Bronchial epithelial cell (primary cell): ENCODE measurements around the gene ATAD2B. TPM values are rescaled to one million over a fixed set of nuclear protein-coding genes. Genes with fewer than 3 reads are reported as not detected.

Source experiments
- DNase-seq: peaks from one replicate; pipeline ENCODE4 v3.0.0-alpha.2; 2010; ENCODE audit warnings: low read depth
- FAIRE-seq: peaks from 2 replicates; lab custom pipeline; 2011; peaks lifted over from hg19 to GRCh38; lab: Jason Lieb, UNC
- H3K27me3 ChIP-seq: 2 replicates; pipeline ENCODE4 v1.5.1; 2011; ENCODE audit warnings: low read length; ENCODE audit not compliant: control insufficient read depth, insufficient read depth
- H3K36me3 ChIP-seq: 2 replicates; pipeline ENCODE4 v1.5.1; 2011; ENCODE audit warnings: low read length; ENCODE audit not compliant: control insufficient read depth, insufficient read depth
- H3K4me3 ChIP-seq: 2 replicates; pipeline ENCODE4 v1.5.1; 2011; ENCODE audit warnings: mild to moderate bottlenecking, low read depth, low read length, control low read depth
- CTCF ChIP-seq: IDR thresholded peaks from 2 replicates; pipeline ENCODE4 v1.5.1; 2011; ENCODE audit warnings: mild to moderate bottlenecking, moderate library complexity, low read length, control low read depth, inconsistent platforms; ENCODE audit not compliant: insufficient read depth, severe bottlenecking
- total RNA-seq: library from RNA; depleted of rRNA; stranded (reverse); fragments of >200 nt; gene quantifications from 2 replicates; pipeline ENCODE4 v1.2.1, GENCODE V29; 2014

Gene ATAD2B
- total RNA-seq, 1 donor from 2014 or later: 8.7 TPM

- Histone ChIP-seq H3K27me3 (no peaks in the 10 kb centered on the region), H3K4me3 (no peak overlapping the region), H3K36me3 (peaks cover 3% of the 10 kb centered on the region)
- FAIRE-seq: no peak
- no peak for DNase-seq
- no peak for TF ChIP-seq CTCF
These were observed 67.7 kb downstream of the ATAD2B start for GRCh38 chr2:23859234-23859633.

GRCh38 chr2:23850564-23851256 lies 76.2 kb downstream of the ATAD2B start:
- DNase-seq: no peak
- Histone ChIP-seq H3K4me3 (no peak overlapping the region), H3K27me3 (no peaks in the 10 kb centered on the region), H3K36me3 (peaks cover 1% of the 10 kb centered on the region)
- no peak for TF ChIP-seq CTCF
- FAIRE-seq: no peak

GRCh38 chr2:23844905-23845304 lies 82.0 kb downstream of the ATAD2B start:
- Histone ChIP-seq H3K27me3 (no peaks in the 10 kb centered on the region), H3K4me3 (no peak overlapping the region), H3K36me3 (peaks cover 1% of the 10 kb centered on the region)
- no peak for DNase-seq
- TF ChIP-seq CTCF: no peak
- no peak for FAIRE-seq

- H3K4me3 ChIP-seq: no peak overlapping the region
These were observed 83.6 kb downstream of the ATAD2B start for GRCh38 chr2:23843051-23843976.

GRCh38 chr2:23839919-23840578 lies 86.9 kb downstream of the ATAD2B start:
- Histone ChIP-seq H3K36me3 (peaks cover 8% of the 10 kb centered on the region), H3K27me3 (no peaks in the 10 kb centered on the region), H3K4me3 (no peak overlapping the region)
- no peak for TF ChIP-seq CTCF
- DNase-seq (no peak), FAIRE-seq (no peak)

More at GRCh38 chr2:23843051-23843976, 83.6 kb downstream of the ATAD2B start:
- TF ChIP-seq CTCF: no peak
- FAIRE-seq: no peak
- Histone ChIP-seq H3K27me3 (no peaks in the 10 kb centered on the region), H3K36me3 (peaks cover 1% of the 10 kb centered on the region)
- no peak for DNase-seq
